Dermis microvascular lymphatic vessel endothelial cell (primary cell): ENCODE results near the gene KAT6B. TPM values are rescaled to one million over a fixed set of nuclear protein-coding genes. Genes with fewer than 3 reads are reported as not detected.

Experiments used
- DNase-seq, 2 donors: peaks; one replicate each; pipeline versions ENCODE4 v3.0.0 to v3.0.0-alpha.2; 2010; ENCODE audit warnings: low read depth in 2 of 2
- total RNA-seq: library from RNA; depleted of rRNA; stranded (reverse); fragments of >200 nt; gene quantifications from 2 replicates; pipeline ENCODE4 v1.2.1, GENCODE V29; 2014

Gene KAT6B
- total RNA-seq, 1 donor from 2014 or later = 10.8 TPM

- DNase-seq = no peak
These were observed 187.1 kb downstream of the KAT6B start for GRCh38 chr10:75013522-75013921.

- no peak for DNase-seq
These were observed 188.3 kb downstream of the KAT6B start for GRCh38 chr10:75014516-75015230.

- no peak for DNase-seq
These were observed 189.0 kb downstream of the KAT6B start for GRCh38 chr10:75015442-75015841.

- DNase-seq = no peak
These were observed 189.9 kb downstream of the KAT6B start for GRCh38 chr10:75016325-75016724.

GRCh38 chr10:75018251-75018650 is 191.9 kb downstream of the KAT6B start:
- DNase-seq = no peak

GRCh38 chr10:75018686-75019307 is 192.4 kb downstream of the KAT6B start:
- no peak for DNase-seq

GRCh38 chr10:75019370-75019769 is 193.0 kb downstream of the KAT6B start:
- DNase-seq = peak; percentile 34 to 45

GRCh38 chr10:75020168-75020567 is 193.8 kb downstream of the KAT6B start:
- no peak for DNase-seq

GRCh38 chr10:75021379-75022249 is 195.2 kb downstream of the KAT6B start:
- DNase-seq = no peak

GRCh38 chr10:75023074-75023473 is 196.7 kb downstream of the KAT6B start:
- DNase-seq = no peak

GRCh38 chr10:75024971-75025523 is 198.6 kb downstream of the KAT6B start:
- no peak for DNase-seq

GRCh38 chr10:75028049-75028448 is 201.6 kb downstream of the KAT6B start:
- no peak for DNase-seq

GRCh38 chr10:75028748-75029147 is 202.3 kb downstream of the KAT6B start:
- DNase-seq = no peak

GRCh38 chr10:75029420-75029819 is 203.0 kb downstream of the KAT6B start:
- no peak for DNase-seq

- no peak for DNase-seq
These were observed 203.5 kb downstream of the KAT6B start for GRCh38 chr10:75029857-75030256.

- no peak for DNase-seq
These were observed 204.0 kb downstream of the KAT6B start for GRCh38 chr10:75030371-75030770.

- DNase-seq = no peak
These were observed 205.7 kb downstream of the KAT6B start for GRCh38 chr10:75032119-75032518.

GRCh38 chr10:75032813-75033212 is 206.4 kb downstream of the KAT6B start:
- no peak for DNase-seq

- DNase-seq = no peak
These were observed 207.2 kb downstream of the KAT6B start for GRCh38 chr10:75033399-75034130.

- no peak for DNase-seq
These were observed 207.7 kb downstream of the KAT6B start for GRCh38 chr10:75034131-75034512.

- DNase-seq = no peak
These were observed 208.4 kb downstream of the KAT6B start for GRCh38 chr10:75034714-75035258.
